Measurements from ENCODE around the gene PLEKHN1. TPM values are rescaled to one million over a fixed set of nuclear protein-coding genes. Genes with fewer than 3 reads are reported as not detected.

The PLEKHN1 gene
- total and polyA plus RNA-seq, 4 experiments from 2014 or later, result 0.50 to 2.9 (median 2.2) TPM; not detected in 1

DNA sequence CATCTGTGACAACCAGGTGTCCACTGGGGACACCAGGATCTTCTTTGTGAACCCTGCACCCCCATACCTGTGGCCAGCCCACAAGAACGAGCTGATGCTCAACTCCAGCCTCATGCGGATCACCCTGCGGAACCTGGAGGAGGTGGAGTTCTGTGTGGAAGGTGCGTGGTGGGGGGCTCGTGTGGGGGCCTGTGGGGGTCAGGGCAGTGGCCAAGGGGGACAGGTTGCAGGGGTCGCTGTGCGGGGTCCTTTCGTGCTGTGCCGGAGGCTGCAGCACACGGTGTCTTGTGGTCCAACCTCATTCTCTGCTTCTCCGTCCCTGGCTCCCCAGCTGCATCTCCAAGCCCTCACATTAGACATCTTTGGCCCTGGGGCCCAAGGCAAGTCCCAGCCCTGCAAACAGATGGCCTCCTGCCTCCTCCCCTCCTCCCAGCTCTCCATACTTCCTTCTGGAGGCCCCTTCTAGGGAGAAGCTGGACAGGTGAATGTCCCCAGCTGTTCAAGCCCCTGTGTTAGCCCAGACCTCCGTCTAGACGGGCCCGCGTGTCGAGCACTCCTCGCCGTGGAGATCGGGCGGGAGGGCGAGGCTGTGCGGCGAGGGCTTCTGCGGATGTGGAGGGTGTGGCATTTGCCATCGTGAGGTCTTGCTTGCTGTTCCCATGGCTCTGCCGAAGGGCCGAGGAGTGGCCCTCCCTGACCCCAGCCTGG lies 56.2 kb downstream of the PLEKHN1 start:
- DNase-seq, result peak in 1 of 5 donors; percentile 34
- Mint-ChIP-seq H3K4me3 (peak overlapping the region in 3 of 8 donors; percentile 27 to 76 (median 36)), H3K9me3 (peaks cover 0 to 3% (median 0%) of the 10 kb centered on the region in 8 donors), H3K27me3 (peaks cover 2 to 6% of the 10 kb centered on the region in 2 donors), H3K4me1 (peaks cover 0 to 16% (median 3%) of the 10 kb centered on the region in 4 donors), H3K27ac (peak overlapping the region in 3 of 7 donors; percentile 22 to 51 (median 46)), H3K36me3 (no peaks in the 10 kb centered on the region)
- intact Hi-C loops (cut with micrococcal nuclease), result no loop called here
- Histone ChIP-seq H3K27me3 (ENCODE audit: insufficient read depth, low read length) (no peaks in the 10 kb centered on the region), H3K9me3 (ENCODE audit: control insufficient read depth in 1 of 2, low read length in 2 of 2) (no peaks in the 10 kb centered on the region), H3K4me3 (ENCODE audit: low read length in 2 of 2) (no peak overlapping the region), H3K27ac (ENCODE audit: low read depth, low read length) (no peak overlapping the region), H3K4me1 (ENCODE audit: insufficient read depth, low read length) (peaks cover 10% of the 10 kb centered on the region), H3K36me3 (ENCODE audit: insufficient read depth, low read length) (no peaks in the 10 kb centered on the region)
- ChIA-PET CTCF (ENCODE audit: partially characterized antibody) (interaction anchor here (2.3 kb wide), 1 partner anchor 41 kb away, joined by 5 read pairs; no protein-coding TSS in a partner anchor), POLR2A (ENCODE audit: partially characterized antibody) (interaction anchor here (1.2 kb wide), 1 partner anchor 9 kb away, joined by 3 read pairs; the partner anchor contains the start of gene ISG15)

- DNase-seq, result no peak
- no peak overlapping the region for H3K27ac ChIP-seq (ENCODE audit: low read depth, low read length)
- intact Hi-C loops (cut with micrococcal nuclease), result no loop called here
- Mint-ChIP-seq H3K27me3 (peaks cover 2 to 6% of the 10 kb centered on the region in 2 donors), H3K9me3 (peaks cover 0 to 3% (median 0%) of the 10 kb centered on the region in 8 donors), H3K4me1 (peaks cover 0 to 13% (median 3%) of the 10 kb centered on the region in 4 donors), H3K36me3 (no peaks in the 10 kb centered on the region), H3K4me3 (no peak overlapping the region), H3K27ac (peak overlapping the region in 1 of 7 donors; percentile 46)
- peaks cover 10% of the 10 kb centered on the region for H3K4me1 ChIP-seq (ENCODE audit: insufficient read depth, low read length)
- no peaks in the 10 kb centered on the region for H3K27me3 ChIP-seq (ENCODE audit: insufficient read depth, low read length)
- H3K9me3 ChIP-seq (ENCODE audit: control insufficient read depth in 1 of 2, low read length in 2 of 2), result no peaks in the 10 kb centered on the region
- H3K36me3 ChIP-seq (ENCODE audit: insufficient read depth, low read length), result no peaks in the 10 kb centered on the region
- no peak overlapping the region for H3K4me3 ChIP-seq (ENCODE audit: low read length in 2 of 2)
- POLR2A ChIA-PET (ENCODE audit: partially characterized antibody), result interaction anchor here (0.9 kb wide), 1 partner anchor 21 kb away, joined by 3 read pairs; no protein-coding TSS in a partner anchor
- CTCF ChIA-PET (ENCODE audit: partially characterized antibody), result interaction anchor here (2.3 kb wide), 1 partner anchor 40 kb away, joined by 5 read pairs; no protein-coding TSS in a partner anchor
Measured at GRCh38 chr1:1023700-1024099, 57.4 kb downstream of the PLEKHN1 start.

DNA sequence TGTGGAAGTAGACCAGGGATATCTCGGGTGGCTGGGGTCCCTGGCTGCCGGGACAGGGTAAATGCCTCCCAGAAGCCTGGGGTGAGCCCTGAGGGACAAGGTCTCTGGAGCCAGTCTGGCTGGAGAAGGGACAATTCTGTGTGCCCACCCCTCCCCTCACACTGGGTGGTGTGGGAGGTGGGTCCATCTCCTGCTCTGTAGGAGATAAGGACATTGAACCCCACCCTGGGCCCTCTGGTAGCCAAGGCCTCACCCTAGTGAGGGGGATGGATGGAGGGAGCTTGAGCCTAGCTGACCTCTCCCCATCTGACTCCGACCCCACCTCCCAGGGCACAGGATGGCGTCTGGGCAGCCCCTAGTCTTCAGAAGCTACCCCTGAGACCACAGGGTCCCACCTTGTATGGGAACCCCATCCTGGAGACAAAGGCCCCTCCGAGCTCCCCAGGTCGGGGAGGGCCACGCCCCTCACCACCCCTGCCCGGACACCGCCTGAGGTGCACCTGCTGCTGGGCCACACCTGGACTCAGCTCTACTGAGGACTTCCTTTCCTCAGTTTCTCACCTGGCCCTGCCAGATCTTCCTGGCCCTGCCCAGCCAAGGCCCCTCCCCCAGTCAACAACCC lies 58.0 kb downstream of the PLEKHN1 start:
- no peak overlapping the region for H3K27ac ChIP-seq (ENCODE audit: low read depth, low read length)
- CTCF ChIA-PET (ENCODE audit: partially characterized antibody), result interaction anchor here (2.3 kb wide), 1 partner anchor 40 kb away, joined by 5 read pairs; no protein-coding TSS in a partner anchor
- intact Hi-C loops (cut with micrococcal nuclease), result no loop called here
- H3K36me3 Mint-ChIP-seq, result no peaks in the 10 kb centered on the region
- no peaks in the 10 kb centered on the region for H3K36me3 ChIP-seq (ENCODE audit: insufficient read depth, low read length)
- peaks cover 2 to 6% of the 10 kb centered on the region in 2 donors for H3K27me3 Mint-ChIP-seq
- no peak for DNase-seq
- H3K4me3 Mint-ChIP-seq, result no peak overlapping the region
- no peak overlapping the region for H3K27ac Mint-ChIP-seq
- no peak overlapping the region for H3K4me3 ChIP-seq (ENCODE audit: low read length in 2 of 2)
- peaks cover 6% of the 10 kb centered on the region for H3K4me1 ChIP-seq (ENCODE audit: insufficient read depth, low read length)
- H3K27me3 ChIP-seq (ENCODE audit: insufficient read depth, low read length), result no peaks in the 10 kb centered on the region
- POLR2A ChIA-PET (ENCODE audit: partially characterized antibody), result interaction anchor here (0.9 kb wide), 1 partner anchor 22 kb away, joined by 3 read pairs; no protein-coding TSS in a partner anchor
- H3K9me3 ChIP-seq (ENCODE audit: control insufficient read depth in 1 of 2, low read length in 2 of 2), result no peaks in the 10 kb centered on the region
- H3K9me3 Mint-ChIP-seq, result peaks cover 0 to 3% (median 0%) of the 10 kb centered on the region in 8 donors
- peaks cover 0 to 13% (median 1%) of the 10 kb centered on the region in 4 donors for H3K4me1 Mint-ChIP-seq

DNA sequence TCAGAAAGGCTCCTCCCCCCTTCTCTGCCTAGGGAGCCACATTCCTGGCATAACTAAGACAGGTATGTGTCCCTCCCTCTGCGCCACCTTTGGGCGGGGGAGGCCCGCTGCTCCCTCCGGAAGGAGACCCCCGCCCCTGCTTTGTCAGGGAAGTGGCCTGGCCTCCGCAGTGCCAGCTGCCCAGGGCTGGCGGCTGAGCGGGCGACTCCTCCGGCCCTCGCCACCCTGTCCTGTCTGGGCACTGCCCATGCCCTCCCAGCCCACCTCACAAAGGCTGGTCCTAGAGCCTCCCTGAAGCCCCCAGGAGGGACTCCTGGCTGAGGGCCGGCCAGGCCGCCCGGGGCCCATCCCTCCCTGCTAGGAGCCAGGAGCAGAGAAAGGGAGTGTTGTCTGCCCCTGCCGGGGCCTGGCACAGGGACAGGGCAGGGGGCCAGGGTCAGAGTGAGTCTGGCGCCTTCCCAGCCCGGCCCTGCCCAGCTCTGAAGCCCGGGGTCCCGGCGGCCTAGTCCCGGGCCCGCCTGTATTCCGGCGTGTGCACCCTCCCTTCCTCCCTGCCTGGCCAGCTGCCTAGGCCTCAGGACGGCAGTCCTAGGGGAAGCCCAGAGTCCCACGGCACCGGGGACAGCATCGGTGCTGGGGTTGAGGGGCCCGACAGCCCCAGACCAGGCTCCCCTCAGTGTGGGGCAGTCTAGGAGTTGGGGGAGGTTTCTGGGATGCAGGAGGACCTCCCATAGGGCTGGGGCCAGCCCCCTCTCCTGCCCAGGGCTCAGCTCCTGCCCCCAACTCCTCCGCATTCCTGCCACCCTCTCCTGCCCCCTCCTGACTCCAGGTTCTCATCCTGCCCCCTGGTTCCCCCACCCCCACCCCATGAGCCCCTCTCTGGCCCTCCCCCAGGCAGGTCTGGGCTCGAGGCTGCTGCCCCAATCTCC lies 58.8 kb downstream of the PLEKHN1 start:
- Histone ChIP-seq H3K9me3 (ENCODE audit: control insufficient read depth in 1 of 2, low read length in 2 of 2) (no peaks in the 10 kb centered on the region), H3K27me3 (ENCODE audit: insufficient read depth, low read length) (no peaks in the 10 kb centered on the region), H3K27ac (ENCODE audit: low read depth, low read length) (no peak overlapping the region), H3K4me1 (ENCODE audit: insufficient read depth, low read length) (peaks cover 6% of the 10 kb centered on the region), H3K4me3 (ENCODE audit: low read length in 2 of 2) (no peak overlapping the region), H3K36me3 (ENCODE audit: insufficient read depth, low read length) (no peaks in the 10 kb centered on the region)
- H3K36me3 Mint-ChIP-seq, result no peaks in the 10 kb centered on the region
- H3K9me3 Mint-ChIP-seq, result peaks cover 0 to 3% (median 0%) of the 10 kb centered on the region in 8 donors
- POLR2A ChIA-PET (ENCODE audit: partially characterized antibody), result no interaction called here
- peaks cover 2 to 6% of the 10 kb centered on the region in 2 donors for H3K27me3 Mint-ChIP-seq
- H3K27ac Mint-ChIP-seq, result no peak overlapping the region
- intact Hi-C loops (cut with micrococcal nuclease), result no loop called here
- H3K4me1 Mint-ChIP-seq, result peaks cover 0 to 13% (median 1%) of the 10 kb centered on the region in 4 donors
- no peak for DNase-seq
- H3K4me3 Mint-ChIP-seq, result no peak overlapping the region
- CTCF ChIA-PET (ENCODE audit: partially characterized antibody), result interaction anchor here (2.3 kb wide), 1 partner anchor 39 kb away, joined by 5 read pairs; no protein-coding TSS in a partner anchor

Other genes with a start within 250 kb of the PLEKHN1 start
- not detected for gene SAMD11, start 42.6 kb upstream of the PLEKHN1 start, total RNA-seq
- under 1 TPM in 1 of 2 donors, not detected in 1; 0.10 TPM for gene SAMD11, start 42.6 kb upstream of the PLEKHN1 start, polyA plus RNA-seq
- 10 to 100 TPM; 63.6 to 69.5 TPM for gene NOC2L, start 7.2 kb upstream of the PLEKHN1 start, total RNA-seq
- gene NOC2L, start 7.2 kb upstream of the PLEKHN1 start, polyA plus RNA-seq, result 10 to 100 TPM; 63.0 to 67.7 TPM
- 10 to 100 TPM; 43.4 to 46.5 TPM for gene KLHL17, start 5.9 kb upstream of the PLEKHN1 start, total RNA-seq
- 1 to 10 TPM in 1 of 2 donors, under 1 TPM in 1; 0.89 to 1.7 TPM for gene KLHL17, start 5.9 kb upstream of the PLEKHN1 start, polyA plus RNA-seq
- not detected for gene PERM1, start 15.6 kb downstream of the PLEKHN1 start, total RNA-seq
- gene PERM1, start 15.6 kb downstream of the PLEKHN1 start, polyA plus RNA-seq, result under 1 TPM in 1 of 2 donors, not detected in 1; 0.16 TPM
- not detected for gene HES4, start 33.6 kb downstream of the PLEKHN1 start, total RNA-seq
- under 1 TPM in 1 of 2 donors, not detected in 1; 0.36 TPM for gene HES4, start 33.6 kb downstream of the PLEKHN1 start, polyA plus RNA-seq
- 10 to 100 TPM; 31.6 to 33.2 TPM for gene ISG15, start 47.0 kb downstream of the PLEKHN1 start, total RNA-seq
- gene ISG15, start 47.0 kb downstream of the PLEKHN1 start, polyA plus RNA-seq, result 100 to 1,000 TPM; 212 to 309 TPM
- 1 to 10 TPM; 1.2 to 1.4 TPM for gene AGRN, start 53.6 kb downstream of the PLEKHN1 start, total RNA-seq
- gene AGRN, start 53.6 kb downstream of the PLEKHN1 start, polyA plus RNA-seq, result not detected
- not detected for gene RNF223, start 107.8 kb downstream of the PLEKHN1 start, total RNA-seq
- not detected for gene RNF223, start 107.8 kb downstream of the PLEKHN1 start, polyA plus RNA-seq
- gene C1orf159, start 149.6 kb downstream of the PLEKHN1 start, total RNA-seq, result 10 to 100 TPM; 15.0 to 15.1 TPM
- gene C1orf159, start 149.6 kb downstream of the PLEKHN1 start, polyA plus RNA-seq, result 1 to 10 TPM; 3.8 to 7.9 TPM
- gene TTLL10, start 207.4 kb downstream of the PLEKHN1 start, total RNA-seq, result not detected
- under 1 TPM; 0.27 to 0.45 TPM for gene TTLL10, start 207.4 kb downstream of the PLEKHN1 start, polyA plus RNA-seq
- 1 to 10 TPM; 8.0 to 8.6 TPM for gene TNFRSF18, start 240.1 kb downstream of the PLEKHN1 start, total RNA-seq
- 10 to 100 TPM; 22.1 to 27.1 TPM for gene TNFRSF18, start 240.1 kb downstream of the PLEKHN1 start, polyA plus RNA-seq
- gene TNFRSF4, start 247.7 kb downstream of the PLEKHN1 start, total RNA-seq, result 10 to 100 TPM; 13.5 to 15.5 TPM
- 10 to 100 TPM; 63.2 to 75.1 TPM for gene TNFRSF4, start 247.7 kb downstream of the PLEKHN1 start, polyA plus RNA-seq

All from CD4-positive, alpha-beta memory T cell (primary cell).